ENCODE results near the gene CCDC40.

DNA sequence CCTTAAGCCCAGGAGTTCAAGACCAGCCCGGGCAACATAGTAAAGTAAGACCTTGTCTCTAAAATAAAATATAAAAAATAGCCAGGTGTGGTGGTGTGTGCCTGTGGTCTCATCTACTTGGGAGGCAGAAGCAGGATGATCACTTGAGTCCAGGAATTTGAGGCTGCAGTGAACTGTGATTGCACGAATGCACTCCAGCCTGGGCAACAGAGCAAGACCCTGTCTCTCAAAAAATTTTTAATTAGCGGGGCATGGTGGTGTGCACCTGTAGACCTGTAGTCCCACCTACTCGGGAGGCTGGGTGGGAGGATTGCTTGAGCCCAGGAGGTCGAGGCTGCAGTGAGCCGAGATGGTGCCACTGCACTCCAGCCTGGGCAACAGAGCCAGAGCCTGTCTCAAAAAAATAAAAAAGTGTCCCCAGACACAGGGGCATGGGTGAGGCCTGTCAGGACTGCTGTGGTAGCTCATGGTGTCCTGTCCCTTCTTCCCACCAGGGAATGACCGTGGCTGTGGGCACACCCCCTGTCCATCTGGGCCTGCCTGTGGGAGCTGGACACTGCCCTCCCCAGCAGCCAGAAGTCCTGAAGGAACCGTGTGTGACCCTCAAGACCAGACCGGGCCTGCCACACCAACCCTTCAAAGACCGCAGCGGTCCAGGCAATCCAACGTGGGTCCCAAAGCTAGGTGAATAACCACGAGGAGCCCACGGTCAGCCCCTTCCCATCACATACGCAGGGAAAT lies 34.1 kb downstream of the CCDC40 start:
- TF ChIP-seq, protein P1, sequence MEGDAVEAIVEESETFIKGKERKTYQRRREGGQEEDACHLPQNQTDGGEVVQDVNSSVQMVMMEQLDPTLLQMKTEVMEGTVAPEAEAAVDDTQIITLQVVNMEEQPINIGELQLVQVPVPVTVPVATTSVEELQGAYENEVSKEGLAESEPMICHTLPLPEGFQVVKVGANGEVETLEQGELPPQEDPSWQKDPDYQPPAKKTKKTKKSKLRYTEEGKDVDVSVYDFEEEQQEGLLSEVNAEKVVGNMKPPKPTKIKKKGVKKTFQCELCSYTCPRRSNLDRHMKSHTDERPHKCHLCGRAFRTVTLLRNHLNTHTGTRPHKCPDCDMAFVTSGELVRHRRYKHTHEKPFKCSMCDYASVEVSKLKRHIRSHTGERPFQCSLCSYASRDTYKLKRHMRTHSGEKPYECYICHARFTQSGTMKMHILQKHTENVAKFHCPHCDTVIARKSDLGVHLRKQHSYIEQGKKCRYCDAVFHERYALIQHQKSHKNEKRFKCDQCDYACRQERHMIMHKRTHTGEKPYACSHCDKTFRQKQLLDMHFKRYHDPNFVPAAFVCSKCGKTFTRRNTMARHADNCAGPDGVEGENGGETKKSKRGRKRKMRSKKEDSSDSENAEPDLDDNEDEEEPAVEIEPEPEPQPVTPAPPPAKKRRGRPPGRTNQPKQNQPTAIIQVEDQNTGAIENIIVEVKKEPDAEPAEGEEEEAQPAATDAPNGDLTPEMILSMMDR (IDR thresholded peaks at IDR 0.05) = no peak
- no peak for TF ChIP-seq EZH2 (IDR thresholded peaks at IDR 0.05)
